Chondrocyte (in vitro differentiated cells): ENCODE results near the gene RIPPLY1. TPM values are rescaled to one million over a fixed set of nuclear protein-coding genes. Genes with fewer than 3 reads are reported as not detected.
"Not testable (repeated sequence)": the region's sequence is repeated elsewhere in the genome, so short reads cannot be mapped to it uniquely, and the experiment has no call there.

Experiments
- DNase-seq: peaks from one replicate; pipeline ENCODE4 v3.0.0; 2021; ENCODE audit warnings: mixed read lengths, low spot score
- H3K27ac Mint-ChIP-seq: one replicate; pipeline ENCODE4 v1.8.0; 2021; ENCODE audit warnings: mild to moderate bottlenecking, moderate library complexity, mixed read lengths; ENCODE audit not compliant: unreplicated experiment
- H3K27me3 Mint-ChIP-seq: 2 replicates; pipeline ENCODE4 v1.8.0; 2021; ENCODE audit warnings: low read depth, mixed read lengths
- H3K36me3 Mint-ChIP-seq: 2 replicates; pipeline ENCODE4 v1.8.0; 2021; ENCODE audit warnings: low read depth, mixed read lengths
- H3K4me1 Mint-ChIP-seq: 2 replicates; pipeline ENCODE4 v1.8.0; 2021; ENCODE audit warnings: low read depth, mild to moderate bottlenecking, mixed read lengths
- H3K4me3 Mint-ChIP-seq: one replicate; pipeline ENCODE4 v1.8.0; 2021; ENCODE audit warnings: mild to moderate bottlenecking, moderate library complexity, mixed read lengths; ENCODE audit not compliant: unreplicated experiment
- H3K9me3 Mint-ChIP-seq: 2 replicates; pipeline ENCODE4 v1.8.0; 2021; ENCODE audit warnings: low read depth, mixed read lengths
- CTCF ChIP-seq: fragments of 200-600 bp; sonication (generic); IDR thresholded peaks from 2 replicates; pipeline ENCODE4 v1.5.0; 2021; ENCODE audit warnings: antibody characterized with exemption, mild to moderate bottlenecking, moderate library complexity
- total RNA-seq: library from RNA; stranded (reverse); gene quantifications from 3 replicates; pipeline ENCODE4 v1.2.1, GENCODE V29; 2021

Gene RIPPLY1
- total RNA-seq, 1 donor from 2014 or later: not detected

DNA sequence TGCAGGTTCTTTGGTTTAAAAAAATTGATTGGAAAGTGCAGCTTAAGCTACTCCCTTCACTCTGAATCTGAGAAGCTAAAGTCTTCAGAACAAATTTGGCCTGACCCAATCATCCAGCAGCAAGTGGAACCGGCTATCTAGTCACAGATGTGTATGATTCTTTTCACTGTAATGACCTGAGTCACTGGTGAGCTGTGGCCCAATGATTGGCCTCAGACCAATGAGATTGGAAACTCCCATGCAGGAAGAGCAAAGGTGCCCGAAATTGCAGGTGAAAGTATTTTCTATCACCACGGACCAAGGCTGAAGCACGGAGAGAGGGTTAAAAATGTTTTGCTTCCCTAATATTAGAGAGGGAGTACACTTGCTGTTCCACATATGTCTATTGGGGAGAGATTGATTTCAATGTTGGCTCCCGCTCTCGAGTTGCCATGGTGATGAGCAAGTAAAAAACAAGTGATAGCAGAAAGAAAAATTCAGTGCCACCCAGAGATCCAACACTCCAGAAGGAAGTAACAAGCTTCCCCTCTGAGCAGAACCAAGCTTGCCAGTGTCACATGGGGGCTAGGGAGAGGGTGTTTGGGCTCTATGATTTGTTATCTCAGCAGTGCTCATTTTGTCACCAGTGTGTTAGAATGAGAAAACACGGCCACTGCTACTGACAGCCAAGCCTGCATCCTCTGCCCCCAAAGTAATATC, 11.2 kb downstream of the RIPPLY1 start:
- no peak for TF ChIP-seq CTCF
- Mint-ChIP-seq H3K9me3 (peaks cover 9% of the 10 kb centered on the region), H3K4me3 (no peak overlapping the region), H3K4me1 (peaks cover 15% of the 10 kb centered on the region), H3K27me3 (peaks cover 5% of the 10 kb centered on the region), H3K27ac (no peak overlapping the region), H3K36me3 (no peaks in the 10 kb centered on the region)
- no peak for DNase-seq

- Mint-ChIP-seq H3K27ac (no peak overlapping the region), H3K36me3 (no peaks in the 10 kb centered on the region), H3K27me3 (peaks cover 5% of the 10 kb centered on the region)
Observed at GRCh38 chrX:106889468-106889867, 13.7 kb downstream of the RIPPLY1 start.

GRCh38 chrX:106875151-106875550, 28.0 kb downstream of the RIPPLY1 start:
- Mint-ChIP-seq H3K4me1 (no peaks in the 10 kb centered on the region), H3K4me3 (no peak overlapping the region), H3K36me3 (peaks cover 13% of the 10 kb centered on the region), H3K9me3 (peaks cover 12% of the 10 kb centered on the region), H3K27ac (no peak overlapping the region), H3K27me3 (no peaks in the 10 kb centered on the region)
- DNase-seq: no peak
- TF ChIP-seq CTCF: no peak

More at GRCh38 chrX:106889468-106889867, 13.7 kb downstream of the RIPPLY1 start:
- H3K9me3 Mint-ChIP-seq: peaks cover 10% of the 10 kb centered on the region
- peaks cover under 1% of the 10 kb centered on the region for H3K4me1 Mint-ChIP-seq
- DNase-seq: no peak
- H3K4me3 Mint-ChIP-seq: no peak overlapping the region
- no peak for TF ChIP-seq CTCF

DNA sequence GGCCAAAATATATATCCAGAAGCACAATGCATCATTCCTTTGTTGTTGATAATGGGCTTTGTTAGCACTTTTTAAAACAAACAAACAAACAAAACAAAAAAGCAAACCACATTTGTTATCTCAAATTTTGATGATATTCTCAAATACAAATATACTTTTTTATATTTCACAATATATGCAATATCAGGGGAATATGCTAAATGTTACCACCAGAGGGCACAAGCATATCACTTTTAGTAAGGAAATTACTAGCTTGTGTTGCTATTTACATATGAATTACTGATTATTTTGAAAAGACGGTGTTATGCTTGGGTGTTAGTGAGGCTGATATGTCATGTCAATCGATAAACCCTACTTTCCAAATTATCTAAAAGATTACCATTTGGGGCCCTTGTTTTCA, 29.1 kb downstream of the RIPPLY1 start:
- no peaks in the 10 kb centered on the region for H3K27me3 Mint-ChIP-seq
- H3K4me3 Mint-ChIP-seq: no peak overlapping the region
- DNase-seq: no peak
- peaks cover 4% of the 10 kb centered on the region for H3K9me3 Mint-ChIP-seq
- no peaks in the 10 kb centered on the region for H3K4me1 Mint-ChIP-seq
- TF ChIP-seq CTCF: peak; percentile 85
- H3K27ac Mint-ChIP-seq: no peak overlapping the region
- peaks cover 13% of the 10 kb centered on the region for H3K36me3 Mint-ChIP-seq

- H3K27ac Mint-ChIP-seq, H3K4me1 Mint-ChIP-seq, H3K27me3 Mint-ChIP-seq, H3K9me3 Mint-ChIP-seq, H3K4me3 Mint-ChIP-seq, H3K36me3 Mint-ChIP-seq, DNase-seq: not testable (repeated sequence)
Observed at GRCh38 chrX:106872796-106873195, 30.3 kb downstream of the RIPPLY1 start.

- no peak overlapping the region for H3K27ac Mint-ChIP-seq
- no peaks in the 10 kb centered on the region for H3K4me1 Mint-ChIP-seq
- peak; percentile 87 for DNase-seq
- H3K9me3 Mint-ChIP-seq: peaks cover 20% of the 10 kb centered on the region
- H3K36me3 Mint-ChIP-seq: peaks cover 8% of the 10 kb centered on the region
- H3K4me3 Mint-ChIP-seq: no peak overlapping the region
- no peak for TF ChIP-seq CTCF
- H3K27me3 Mint-ChIP-seq: peaks cover 2% of the 10 kb centered on the region
Observed at GRCh38 chrX:106863697-106864096, 39.4 kb downstream of the RIPPLY1 start.
